HG03354 (cell line): ENCODE results near the gene CPNE5.
A peak's percentile ranks its signal among the peaks of the same experiment; 100 is the strongest.

Experiments used
- ATAC-seq: cut with Tn5 transposase; IDR thresholded peaks from one replicate; pipeline ENCODE4 v1.9.1; 2021; ENCODE audit warnings: mild to moderate bottlenecking; ENCODE audit not compliant: unreplicated experiment, poor library complexity, severe bottlenecking

CPNE5 gene

GRCh38 chr6:36838896-36839748, at the start of gene CPNE5:
Gene CPNE5, minus strand, starts transcription at chr6:36839444. Its CDS starts 67 bp downstream, at chr6:36839377.
- no peak for ATAC-seq

- no peak for ATAC-seq
Observed at GRCh38 chr6:36888115-36888643, 48.9 kb upstream of the CPNE5 start.

GRCh38 chr6:36886950-36887618, 47.8 kb upstream of the CPNE5 start:
- ATAC-seq, result no peak

GRCh38 chr6:36885461-36886401, 46.5 kb upstream of the CPNE5 start, which contains the start of gene C6orf89:
Gene C6orf89, plus strand, starts transcription at chr6:36885952. Its CDS starts 13,493 bp downstream, at chr6:36899445.
- peak; percentile 98 for ATAC-seq

GRCh38 chr6:36884610-36885009, 45.4 kb upstream of the CPNE5 start:
- no peak for ATAC-seq

- ATAC-seq, result no peak
Observed at GRCh38 chr6:36875250-36875633, 36.0 kb upstream of the CPNE5 start.

GRCh38 chr6:36874443-36875249, 35.4 kb upstream of the CPNE5 start, which contains the start of gene PPIL1:
Gene PPIL1, minus strand, starts transcription at chr6:36874803. Its CDS starts 31 bp downstream, at chr6:36874772.
- ATAC-seq, result peak; percentile 85

GRCh38 chr6:36873612-36874442, 34.6 kb upstream of the CPNE5 start:
- no peak for ATAC-seq

- ATAC-seq, result no peak
Observed at GRCh38 chr6:36873115-36873514, 33.9 kb upstream of the CPNE5 start.

- ATAC-seq, result no peak
Observed at GRCh38 chr6:36871686-36872085, 32.4 kb upstream of the CPNE5 start.

- ATAC-seq, result no peak
Observed at GRCh38 chr6:36867471-36868224, 28.4 kb upstream of the CPNE5 start.

- ATAC-seq, result no peak
Observed at GRCh38 chr6:36865835-36866234, 26.6 kb upstream of the CPNE5 start.

- no peak for ATAC-seq
Observed at GRCh38 chr6:36863670-36864540, 24.7 kb upstream of the CPNE5 start.

GRCh38 chr6:36862848-36863382, 23.7 kb upstream of the CPNE5 start:
- no peak for ATAC-seq

- ATAC-seq, result no peak
Observed at GRCh38 chr6:36862164-36862847, 23.1 kb upstream of the CPNE5 start.

GRCh38 chr6:36860126-36860525, 20.9 kb upstream of the CPNE5 start:
- ATAC-seq, result no peak
